Measurements from ENCODE around the gene SMARCB1.

SMARCB1 gene

DNA sequence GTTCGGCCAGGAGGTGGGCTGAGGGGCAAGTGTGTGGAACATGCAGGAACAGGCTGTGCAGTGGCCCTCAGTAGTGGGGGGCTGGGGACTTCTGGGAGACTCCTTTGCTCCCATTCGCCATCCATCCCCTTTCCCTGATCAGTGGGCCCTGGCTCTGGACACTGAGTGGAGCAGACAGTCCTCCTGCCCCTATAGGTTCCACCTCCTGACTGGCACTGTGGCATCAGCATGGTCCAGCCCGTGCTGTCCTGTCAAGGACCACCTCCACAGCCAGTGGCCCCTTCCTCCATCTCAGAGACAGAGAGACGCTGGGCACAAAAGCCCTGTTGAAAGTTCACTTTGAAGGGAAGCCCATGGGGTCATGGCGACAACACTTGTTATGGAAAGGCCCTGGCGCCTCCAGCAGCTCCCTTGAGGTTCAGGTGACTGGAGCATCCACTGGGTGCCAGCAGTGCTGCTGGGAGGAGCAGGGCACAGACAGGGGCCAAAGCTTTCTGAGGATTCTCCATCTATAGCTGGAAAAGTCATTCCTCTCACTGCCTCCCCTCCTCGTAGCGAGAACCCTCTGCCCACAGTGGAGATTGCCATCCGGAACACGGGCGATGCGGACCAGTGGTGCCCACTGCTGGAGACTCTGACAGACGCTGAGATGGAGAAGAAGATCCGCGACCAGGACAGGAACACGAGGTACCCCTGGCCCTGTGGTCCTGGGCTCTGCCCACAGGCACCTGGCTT is 46.4 kb downstream of the SMARCB1 start:
- DNase-seq: no peak

- no peak for DNase-seq
Observed at GRCh38 chr22:23833911-23834317, 47.1 kb downstream of the SMARCB1 start.

DNA sequence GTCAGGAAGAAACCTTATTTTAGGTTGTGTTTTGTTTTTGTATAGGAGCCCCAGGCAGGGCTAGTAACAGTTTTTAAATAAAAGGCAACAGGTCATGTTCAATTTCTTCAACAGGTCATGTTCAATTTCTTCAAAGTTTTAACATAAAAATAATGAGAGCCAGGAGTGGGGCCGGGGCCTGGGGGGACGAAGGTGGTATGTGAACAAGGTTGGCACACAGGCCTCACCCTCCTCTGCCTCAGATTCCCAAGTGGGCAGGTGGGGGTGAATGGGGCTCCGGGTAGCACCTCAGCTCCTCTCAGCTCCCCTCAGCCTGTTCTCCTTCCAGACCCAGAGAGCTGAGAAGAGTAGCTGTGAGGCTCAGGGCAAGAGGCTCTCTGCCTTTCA is 47.6 kb downstream of the SMARCB1 start:
- DNase-seq: no peak

GRCh38 chr22:23834793-23835483 is 48.2 kb downstream of the SMARCB1 start:
- no peak for DNase-seq

- no peak for DNase-seq
Observed at GRCh38 chr22:23835484-23836144, 48.8 kb downstream of the SMARCB1 start.

DNA sequence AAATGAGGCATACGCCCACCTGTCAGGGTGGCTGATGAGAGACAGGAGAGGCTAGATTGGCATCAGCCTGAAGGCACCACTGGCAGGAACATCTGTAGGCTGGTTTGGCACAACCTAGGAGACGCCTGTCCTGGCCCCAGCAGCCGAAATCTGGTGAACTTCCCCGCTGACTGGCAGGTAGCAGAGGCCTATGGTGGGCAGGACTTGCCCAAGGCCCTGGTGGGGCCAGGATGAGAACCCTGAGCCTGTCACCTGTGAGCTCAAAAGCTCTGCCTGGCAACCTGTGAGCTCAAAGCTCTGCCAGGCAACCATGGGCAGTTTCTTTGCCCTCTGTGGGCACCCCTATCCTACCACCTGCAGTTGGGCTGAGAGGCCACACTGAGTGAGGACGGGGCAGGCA is 49.5 kb downstream of the SMARCB1 start:
- no peak for DNase-seq

GRCh38 chr22:23836692-23837495 is 50.1 kb downstream of the SMARCB1 start:
- no peak for DNase-seq

DNA sequence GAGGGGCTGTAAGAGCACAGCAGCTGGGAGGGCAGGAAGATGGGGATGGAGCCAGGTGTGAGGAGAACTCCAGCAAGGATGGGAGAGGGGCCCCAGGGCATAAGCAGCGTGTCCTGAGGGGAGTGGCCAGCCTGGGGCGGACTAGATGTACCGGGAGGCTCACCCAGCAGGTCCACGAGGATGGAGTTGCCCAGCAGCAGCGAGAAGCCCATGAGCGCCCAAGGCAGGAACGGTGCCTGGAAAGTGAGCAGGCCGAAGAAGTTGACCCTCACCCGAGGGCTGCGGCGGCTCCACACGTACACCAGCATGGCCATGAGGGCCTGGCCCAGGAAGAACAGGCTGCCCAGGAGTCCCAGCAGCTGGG is 50.7 kb downstream of the SMARCB1 start:
- no peak for DNase-seq

DNA sequence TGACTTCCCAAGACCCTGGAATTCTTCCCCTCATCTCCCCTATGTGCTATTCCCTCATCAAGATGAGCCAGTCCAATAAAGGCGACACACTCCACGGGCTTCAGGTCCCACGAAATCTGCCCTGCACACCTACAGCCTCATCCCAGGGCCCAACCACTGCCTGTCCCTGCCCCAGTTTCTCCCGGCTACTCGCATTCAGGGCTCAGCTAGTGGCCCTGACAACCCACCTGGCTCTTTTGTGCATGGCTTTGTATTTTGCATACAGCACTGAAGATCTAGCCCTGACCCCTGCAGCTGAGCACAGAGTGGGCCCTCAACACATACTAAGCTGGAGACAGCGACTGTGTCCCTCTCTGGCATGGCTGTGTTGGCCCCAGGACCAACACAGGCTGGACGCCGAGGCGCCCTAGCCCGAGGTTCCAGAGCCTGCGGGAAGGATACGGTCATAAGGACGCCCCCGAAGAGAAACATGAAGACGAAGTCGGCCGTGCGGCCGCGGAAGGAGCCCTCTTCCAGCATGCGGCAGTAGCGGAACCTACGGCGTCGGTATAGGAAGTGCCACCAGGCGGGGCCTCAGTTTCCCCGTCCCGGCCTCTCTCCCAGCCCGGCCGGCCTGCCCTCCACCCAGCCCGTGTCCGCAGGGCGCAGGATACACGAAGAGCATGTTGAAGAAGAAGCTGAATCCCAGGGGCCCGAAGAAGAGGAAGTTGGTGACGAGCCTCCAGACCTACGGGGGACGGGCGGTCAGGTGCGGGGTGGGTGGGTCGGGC is 51.3 kb downstream of the SMARCB1 start:
- DNase-seq: no peak

- DNase-seq: peak; percentile 78 to 97
Observed at GRCh38 chr22:23838681-23839468, 52.1 kb downstream of the SMARCB1 start, which contains the start of gene DERL3. TSS of gene DERL3 (minus strand) at chr22:23839006. CDS start at chr22:23838987, 19 bp downstream.

DNA sequence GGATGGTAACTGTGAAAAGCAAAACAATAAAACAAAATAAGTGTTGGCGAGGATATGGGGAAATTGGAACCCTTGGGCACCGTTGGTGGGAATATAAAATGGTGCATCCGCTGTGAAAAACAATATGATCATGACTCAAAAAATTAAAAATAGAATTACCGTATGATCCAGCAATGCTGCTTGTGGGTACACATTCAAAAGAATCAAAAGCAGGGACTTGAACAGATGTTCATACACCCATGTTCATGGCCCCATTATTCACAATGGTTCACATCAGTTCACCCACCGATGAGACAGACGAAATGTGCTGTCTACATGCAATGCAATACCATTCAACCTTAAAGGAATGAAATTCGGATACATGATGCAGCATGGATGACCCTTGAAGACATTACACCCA is 53.3 kb downstream of the SMARCB1 start:
- no peak for DNase-seq

DNA sequence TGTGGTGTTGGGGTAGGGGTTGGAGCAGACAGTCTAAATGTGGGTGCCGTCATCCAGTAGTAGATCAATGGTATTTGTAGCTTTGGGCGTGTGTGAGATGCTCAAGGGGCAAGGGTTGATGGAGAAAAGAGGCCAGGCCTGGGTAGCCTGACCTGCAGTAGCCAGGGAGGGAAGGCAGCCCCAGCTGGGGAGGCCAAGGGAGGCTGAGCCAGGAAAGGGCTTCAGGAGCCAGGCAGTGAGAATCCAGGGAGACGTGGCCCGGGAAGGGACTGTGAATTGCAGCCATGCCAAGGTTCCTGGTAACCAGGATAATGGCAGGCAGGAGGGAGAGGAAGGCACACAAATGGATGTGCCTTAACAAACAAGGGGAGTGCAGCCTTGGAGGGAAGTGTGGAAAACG is 54.5 kb downstream of the SMARCB1 start:
- DNase-seq: no peak

DNA sequence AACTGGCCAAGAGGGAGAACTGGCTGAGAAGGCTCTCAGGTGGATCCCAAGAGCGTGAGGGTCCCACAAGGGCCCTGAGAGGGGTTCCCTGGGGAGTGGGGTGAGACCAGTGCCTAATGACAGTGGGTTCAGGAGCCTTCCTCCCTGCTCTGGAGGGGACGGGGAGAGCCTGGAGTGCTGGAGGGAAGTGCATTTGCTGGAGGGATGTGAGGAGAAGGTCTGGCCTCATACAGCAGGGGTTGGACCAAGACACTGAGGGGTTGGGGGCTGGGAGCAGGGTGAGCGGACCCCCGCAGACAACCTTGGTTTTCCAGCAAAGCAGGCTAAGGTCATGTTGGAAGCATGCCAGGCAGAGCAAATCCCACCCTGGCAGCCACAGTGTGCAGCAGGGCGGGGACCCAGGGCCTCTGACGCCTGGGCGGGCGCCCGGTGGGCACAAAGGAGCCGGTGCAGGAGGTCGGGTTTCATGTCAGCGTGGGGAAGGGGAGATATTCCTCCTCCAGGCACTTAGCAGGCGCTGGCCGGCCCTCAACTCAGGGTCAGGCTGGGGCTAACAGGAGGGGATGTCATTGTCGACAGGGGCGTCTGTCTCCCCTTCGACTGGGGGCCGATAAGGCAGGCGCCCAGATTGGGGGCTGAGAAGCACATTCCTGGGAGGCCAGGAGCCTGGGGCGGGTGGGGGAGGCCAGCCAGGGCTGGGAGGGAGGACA is 55.1 kb downstream of the SMARCB1 start:
- no peak for DNase-seq

GRCh38 chr22:23842599-23842998 is 55.8 kb downstream of the SMARCB1 start:
- DNase-seq: no peak

DNA sequence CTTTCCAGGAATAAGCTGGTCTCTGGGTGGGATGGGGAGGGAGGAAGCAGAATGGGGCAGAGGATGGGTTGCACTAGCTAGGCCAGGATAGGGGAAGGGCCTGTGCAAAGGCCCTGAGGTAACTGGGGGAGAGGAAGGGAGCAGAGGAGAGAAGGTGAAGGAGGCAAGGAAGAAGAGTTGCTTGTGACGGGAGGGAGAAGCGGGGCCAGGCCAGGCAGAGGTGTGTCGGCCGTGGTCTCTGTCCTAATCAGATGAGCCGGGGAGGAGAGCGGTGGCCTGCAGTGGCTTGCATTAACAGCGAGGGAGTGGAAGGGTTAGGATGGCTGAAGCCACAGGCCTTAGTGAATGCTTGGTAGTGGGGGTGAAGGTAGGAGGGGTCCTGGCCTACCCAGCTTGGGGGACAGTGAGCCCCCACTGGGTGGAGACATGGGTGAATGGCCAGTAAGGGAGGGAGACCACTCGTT is 58.0 kb downstream of the SMARCB1 start:
- DNase-seq: no peak

DNA sequence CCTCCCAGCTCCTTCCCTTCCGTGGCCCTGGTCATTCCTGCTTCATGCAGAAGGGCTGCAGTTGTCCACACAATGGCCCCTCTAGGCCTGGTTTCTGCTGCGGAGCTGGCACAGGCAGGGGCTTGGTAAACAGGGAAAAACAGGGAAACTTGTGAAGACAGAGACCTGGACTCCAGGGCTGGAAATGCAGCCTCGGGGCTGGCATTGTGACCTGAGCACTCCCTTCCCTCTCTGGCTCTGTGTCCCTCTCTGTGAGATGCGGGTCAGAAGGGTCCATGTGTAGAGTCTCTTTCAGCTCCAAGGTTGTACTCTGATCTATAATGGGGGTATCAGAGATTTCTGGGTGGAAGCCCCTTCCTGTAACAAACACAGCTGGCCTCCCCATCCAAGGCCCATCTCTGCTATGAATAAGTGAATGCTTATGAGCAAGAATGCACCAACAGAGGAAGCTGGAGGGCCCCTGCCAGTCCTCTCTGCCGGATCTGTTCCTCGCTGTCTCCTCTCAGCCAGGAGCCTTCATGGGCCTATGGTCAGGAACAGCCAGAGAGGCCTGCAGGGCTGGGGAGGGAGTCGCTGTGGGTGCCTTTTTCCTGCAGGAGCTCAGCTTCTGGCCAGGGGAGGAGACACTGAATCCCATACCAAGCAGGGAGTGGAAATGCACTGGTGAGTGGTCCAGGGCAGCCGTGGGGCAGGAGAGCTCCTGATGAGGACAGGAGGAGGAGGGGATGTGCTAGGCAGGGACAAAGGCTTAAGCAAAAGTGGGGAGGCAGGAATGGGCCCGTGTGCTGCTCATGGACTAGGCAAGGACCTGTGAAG is 58.7 kb downstream of the SMARCB1 start:
- no peak for DNase-seq

- DNase-seq: no peak
Observed at GRCh38 chr22:23846081-23846469, 59.3 kb downstream of the SMARCB1 start.

- no peak for DNase-seq
Observed at GRCh38 chr22:23847310-23847920, 60.6 kb downstream of the SMARCB1 start.
